ENCODE data around the gene ARHGAP6.

GRCh38 chrX:11130136-11130535 is 535.6 kb downstream of the ARHGAP6 start:
- TF ChIP-seq BCLAF1 (IDR thresholded peaks at IDR 0.05; ENCODE audit: borderline replicate concordance in 1 of 2, control insufficient read depth in 1 of 2, low read depth in 2 of 2, low read length in 1 of 2) (no peak), PHF8 (IDR thresholded peaks at IDR 0.05; ENCODE audit: borderline replicate concordance, low read length) (no peak), TBP (optimal IDR thresholded peaks at IDR 0.05; ENCODE audit: low read depth, low read length) (no peak), CTCF (IDR thresholded peaks at IDR 0.05 in 2 of 3, conservative IDR thresholded peaks at IDR 0.05 in 1 of 3; ENCODE audit: insufficient read depth in 2 of 3, low read depth in 1 of 3, low read length in 3 of 3) (no peak)
